Fibroblast of lung (primary cell): Measurements from ENCODE around the gene KIF26B. TPM values are rescaled to one million over a fixed set of nuclear protein-coding genes. Genes with fewer than 3 reads are reported as not detected.

ENCODE experiments used
- DNase-seq, 2 donors: peaks; one replicate each; pipeline versions ENCODE4 v3.0.0 to v3.0.0-alpha.2; 2010; ENCODE audit warnings: low read depth in 2 of 2
- H2AFZ ChIP-seq: 2 replicates; pipeline ENCODE4 v1.5.1; 2012; ENCODE audit warnings: low read length, control low read depth, inconsistent platforms
- H3K27ac ChIP-seq: 2 replicates; pipeline ENCODE4 v1.5.1; 2011; ENCODE audit warnings: low read length, control low read depth; ENCODE audit not compliant: insufficient read depth
- H3K27me3 ChIP-seq: 2 replicates; pipeline ENCODE4 v1.5.1; 2011; ENCODE audit warnings: mild to moderate bottlenecking, low read length; ENCODE audit not compliant: control insufficient read depth, insufficient read depth
- H3K36me3 ChIP-seq: 2 replicates; pipeline ENCODE4 v1.5.1; 2011; ENCODE audit warnings: low read length; ENCODE audit not compliant: control insufficient read depth, insufficient read depth
- H3K4me1 ChIP-seq: 2 replicates; pipeline ENCODE4 v1.5.1; 2011; ENCODE audit warnings: low read length; ENCODE audit not compliant: control insufficient read depth, insufficient read depth; ENCODE audit errors: extremely low read depth
- H3K4me2 ChIP-seq: 2 replicates; pipeline ENCODE4 v1.5.1; 2011; ENCODE audit warnings: low read length, control low read depth; ENCODE audit not compliant: insufficient read depth; ENCODE audit errors: extremely low read depth
- H3K4me3 ChIP-seq, 4 experiments: fragments of 200-600 bp in 1 of 4; sonication (generic) in 1 of 4; replicated peaks in 1 of 4; 2 replicates each; pipeline ENCODE4 v1.5.1; 2011 to 2016; ENCODE audit warnings: low read length in 4 of 4, low read depth in 3 of 4, mild to moderate bottlenecking in 3 of 4, control low read depth in 2 of 4, inconsistent platforms in 1 of 4, mixed read lengths in 1 of 4; ENCODE audit not compliant: insufficient read depth in 1 of 4; ENCODE audit errors: control extremely low read depth in 1 of 4
- H3K79me2 ChIP-seq: 2 replicates; pipeline ENCODE4 v1.5.1; 2012; ENCODE audit warnings: mild to moderate bottlenecking, low read length, inconsistent platforms; ENCODE audit not compliant: control insufficient read depth, insufficient read depth
- H3K9ac ChIP-seq: 2 replicates; pipeline ENCODE4 v1.5.1; 2011; ENCODE audit warnings: mild to moderate bottlenecking, low read length, control low read depth; ENCODE audit not compliant: insufficient read depth
- H3K9me3 ChIP-seq: 2 replicates; pipeline ENCODE4 v1.5.1; 2012; ENCODE audit warnings: low read depth, low read length; ENCODE audit not compliant: control insufficient read depth, insufficient read depth
- H4K20me1 ChIP-seq: 2 replicates; pipeline ENCODE4 v1.5.1; 2011; ENCODE audit warnings: low read length; ENCODE audit not compliant: control insufficient read depth, insufficient read depth; ENCODE audit errors: extremely low read depth
- CTCF ChIP-seq, 2 donors: IDR thresholded peaks in 1 of 2; conservative IDR thresholded peaks in 1 of 2; 1 replicate in 1 of 2; 2 replicates in 1 of 2; pipeline ENCODE4 v1.5.1; 2011 to 2012; ENCODE audit warnings: low read length in 2 of 2, control low read depth in 1 of 2, inconsistent platforms in 1 of 2, low read depth in 1 of 2, mild to moderate bottlenecking in 1 of 2
- EZH2 ChIP-seq: IDR thresholded peaks from 2 replicates; pipeline ENCODE4 v1.5.1; 2012; ENCODE audit warnings: low read length, control low read depth, mild to moderate bottlenecking; ENCODE audit errors: missing control alignments
- polyA plus RNA-seq, 2 donors: library from polyadenylated mRNA; depleted of rRNA in 1 of 2; stranded (reverse) in 1 of 2; unstranded in 1 of 2; fragments of >200 nt; gene quantifications; 2 replicates each; pipeline ENCODE4 v1.2.1, GENCODE V29; 2011 to 2012; ENCODE audit warnings: missing spikeins in 1 of 2
- total RNA-seq: library from RNA; depleted of rRNA; stranded (reverse); fragments of >200 nt; gene quantifications from 2 replicates; pipeline ENCODE4 v1.2.1, GENCODE V29; 2014

KIF26B gene
- total and polyA plus RNA-seq, 2 donors (not counting 1 experiment from before 2014, with no cell fraction given): 5.3 to 6.1 TPM

DNA sequence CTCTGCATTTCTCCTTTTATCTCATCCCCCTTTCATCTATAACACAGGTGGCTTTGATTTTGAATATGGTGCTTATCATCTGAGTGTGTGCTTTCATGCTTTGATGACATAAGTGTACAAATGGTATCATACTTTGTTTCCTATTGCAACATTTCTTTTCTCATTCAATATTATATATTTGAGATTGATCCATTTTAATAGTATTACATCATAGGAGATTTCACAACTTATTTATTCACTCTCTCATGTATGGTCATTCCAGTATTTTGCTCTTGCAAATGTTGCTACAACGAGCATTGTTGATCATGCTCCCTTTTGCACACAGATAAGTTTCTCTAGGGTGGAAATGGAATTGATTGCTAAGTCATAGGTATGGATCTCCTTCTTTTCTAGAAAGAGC, 302.8 kb downstream of the KIF26B start:
- TF ChIP-seq CTCF (conservative IDR thresholded peaks at IDR 0.05 in 1 of 2, IDR thresholded peaks at IDR 0.05 in 1 of 2; ENCODE audit: low read depth in 1 of 2, low read length in 2 of 2): no peak
- TF ChIP-seq EZH2: no peak
- Histone ChIP-seq H3K4me1 (no peaks in the 10 kb centered on the region), H4K20me1 (no peaks in the 10 kb centered on the region), H2AFZ (no peak overlapping the region), H3K27me3 (no peaks in the 10 kb centered on the region), H3K9me3 (no peaks in the 10 kb centered on the region), H3K4me3 (no peak overlapping the region), H3K79me2 (no peaks in the 10 kb centered on the region), H3K36me3 (no peaks in the 10 kb centered on the region), H3K9ac (no peak overlapping the region), H3K4me2 (no peak overlapping the region), H3K27ac (no peak overlapping the region)
- no peak for DNase-seq

DNA sequence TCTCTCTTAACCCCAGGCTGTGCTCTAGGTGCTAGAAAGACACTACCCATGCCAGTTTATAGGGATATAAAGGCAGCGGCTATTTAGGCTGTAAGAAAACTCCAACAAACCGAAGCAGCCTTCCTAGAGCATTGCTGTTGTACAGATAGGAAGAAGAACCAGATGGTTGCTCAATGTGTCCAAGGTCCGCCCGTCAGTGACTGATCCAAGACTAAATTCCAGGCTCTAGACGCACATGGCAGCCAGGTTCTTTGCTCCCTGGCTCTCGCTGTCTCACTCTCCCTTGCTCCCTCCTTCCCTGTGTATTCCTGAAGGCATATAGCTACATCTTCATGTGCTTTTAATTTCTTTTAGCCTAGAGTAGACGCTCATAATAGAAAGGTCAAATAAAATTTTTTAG, 303.4 kb downstream of the KIF26B start:
- H2AFZ ChIP-seq: no peak overlapping the region
- H3K9ac ChIP-seq: no peak overlapping the region
- H3K4me1 ChIP-seq: no peaks in the 10 kb centered on the region
- no peak overlapping the region for H3K4me2 ChIP-seq
- H3K27ac ChIP-seq: no peak overlapping the region
- no peaks in the 10 kb centered on the region for H3K27me3 ChIP-seq
- no peak for DNase-seq
- TF ChIP-seq EZH2: no peak
- TF ChIP-seq CTCF (conservative IDR thresholded peaks at IDR 0.05 in 1 of 2, IDR thresholded peaks at IDR 0.05 in 1 of 2; ENCODE audit: low read depth in 1 of 2, low read length in 2 of 2): no peak
- no peaks in the 10 kb centered on the region for H3K36me3 ChIP-seq
- no peak overlapping the region for H3K4me3 ChIP-seq
- no peaks in the 10 kb centered on the region for H3K79me2 ChIP-seq
- H4K20me1 ChIP-seq: no peaks in the 10 kb centered on the region
- no peaks in the 10 kb centered on the region for H3K9me3 ChIP-seq

- H3K4me1 ChIP-seq: no peaks in the 10 kb centered on the region
- no peak overlapping the region for H3K9ac ChIP-seq
- H4K20me1 ChIP-seq: no peaks in the 10 kb centered on the region
- no peaks in the 10 kb centered on the region for H3K36me3 ChIP-seq
- H3K27ac ChIP-seq: no peak overlapping the region
- H3K79me2 ChIP-seq: no peaks in the 10 kb centered on the region
- H2AFZ ChIP-seq: no peak overlapping the region
- no peak for TF ChIP-seq EZH2
- no peak for TF ChIP-seq CTCF (conservative IDR thresholded peaks at IDR 0.05 in 1 of 2, IDR thresholded peaks at IDR 0.05 in 1 of 2; ENCODE audit: low read depth in 1 of 2, low read length in 2 of 2)
- no peak overlapping the region for H3K4me2 ChIP-seq
- no peaks in the 10 kb centered on the region for H3K9me3 ChIP-seq
- no peaks in the 10 kb centered on the region for H3K27me3 ChIP-seq
- peak in 1 of 2 donors; percentile 35 for DNase-seq
- H3K4me3 ChIP-seq: no peak overlapping the region
Measured at GRCh38 chr1:245458761-245459174, 304.0 kb downstream of the KIF26B start.
